ENCODE results near the gene SMURF1. TPM values are rescaled to one million over a fixed set of nuclear protein-coding genes. Genes with fewer than 3 reads are reported as not detected.

Gene SMURF1
- 11.1 and 13.2 TPM in 2 replicates for total RNA-seq

GRCh38 chr7:99143853-99144672, at the start of gene SMURF1:
SMURF1 (minus strand) TSS chr7:99144108; CDS start chr7:99143780, 328 bp downstream.

Other genes with a start within 250 kb of the SMURF1 start
- gene KPNA7, start 64.0 kb upstream of the SMURF1 start, total RNA-seq: not detected in 2 replicates
- 0.64 and 0.67 TPM in 2 replicates for gene MYH16, start 128.7 kb upstream of the SMURF1 start, total RNA-seq
- 204 and 206 TPM in 2 replicates for gene ARPC1A, start 181.8 kb upstream of the SMURF1 start, total RNA-seq
- 549 and 654 TPM in 2 replicates for gene ARPC1B, start 230.6 kb upstream of the SMURF1 start, total RNA-seq